K562 (cell line): ENCODE results near the gene DHX8. TPM values are rescaled to one million over a fixed set of nuclear protein-coding genes. Genes with fewer than 3 reads are reported as not detected.

Source experiments
- ATAC-seq: fragments of 200-7000 bp; cut with Tn5 transposase; 3 replicates; pipeline ENCODE4 v1.9.1; 2020; ENCODE audit warnings: moderate library complexity
- BruUV-seq: library from RNA; stranded (reverse); fragments of 400-500 nt; replicated peaks from 2 replicates; lab custom pipeline; 2021; lab: Mats Ljungman, UMichigan
- CTCF ChIA-PET: fragments of 300-600 bp; formaldehyde crosslinking; extraction: SDS; loops from one replicate; lab custom pipeline; 2021; ENCODE audit warnings: low intra/inter-chr PET ratio; lab: Yijun Ruan, JAX
- POLR2A ChIA-PET: fragments of 300-600, 350-650 bp; sonication (Branson Sonifier 250); formaldehyde crosslinking; extraction: SDS; loops from one replicate; lab custom pipeline; 2021; ENCODE audit warnings: antibody characterized with exemption, inconsistent platforms; lab: Yijun Ruan, JAX
- DNase-seq, 4 experiments: peaks; one replicate each; pipeline versions ENCODE4 v3.0.0 to v3.0.0-alpha.2; 2011 to 2018; ENCODE audit warnings: low spot score in 3 of 4, mixed read lengths in 3 of 4; ENCODE audit errors: extremely low read depth in 1 of 4
- FAIRE-seq: peaks from 2 replicates; lab custom pipeline; 2011; peaks lifted over from hg19 to GRCh38; lab: Jason Lieb, UNC
- H2AFZ ChIP-seq: 2 replicates; pipeline ENCODE4 v1.6.0; 2011; ENCODE audit warnings: low read depth, low read length, control low read depth, inconsistent platforms
- H3K27ac ChIP-seq: fragments of 200-600 bp; 3 replicates; pipeline ENCODE4 v1.8.0; 2011; ENCODE audit warnings: low read depth, mild to moderate bottlenecking, control low read depth, inconsistent platforms, low read length, moderate library complexity, mixed read lengths; ENCODE audit errors: extremely low read depth
- H3K27me3 ChIP-seq, 2 experiments: fragments of 300-600 bp in 1 of 2; 2 replicates in 1 of 2; 3 replicates in 1 of 2; pipeline versions ENCODE4 v1.6.0 to v1.8.0; 2011; ENCODE audit warnings: inconsistent platforms in 2 of 2, low read length in 2 of 2, mild to moderate bottlenecking in 1 of 2, mixed read lengths in 1 of 2, moderate library complexity in 1 of 2; ENCODE audit not compliant: control insufficient read depth in 2 of 2, insufficient read depth in 2 of 2
- H3K36me3 ChIP-seq: fragments of 300-600 bp; 3 replicates; pipeline ENCODE4 v1.8.0; 2011; ENCODE audit warnings: mild to moderate bottlenecking, low read length, inconsistent platforms; ENCODE audit not compliant: control insufficient read depth, insufficient read depth
- H3K4me1 ChIP-seq, 2 experiments: fragments of 200-600 bp in 1 of 2; replicated peaks in 1 of 2; 2 replicates in 1 of 2; 3 replicates in 1 of 2; pipeline versions ENCODE4 v1.5.1 to v1.8.0; 2011; ENCODE audit warnings: inconsistent platforms in 2 of 2, low read length in 2 of 2, mild to moderate bottlenecking in 1 of 2, mixed read lengths in 1 of 2, moderate library complexity in 1 of 2; ENCODE audit not compliant: control insufficient read depth in 2 of 2, insufficient read depth in 2 of 2
- H3K4me2 ChIP-seq: 2 replicates; pipeline ENCODE4 v1.6.1; 2011; ENCODE audit warnings: low read length, control low read depth, inconsistent platforms, mixed read lengths; ENCODE audit not compliant: insufficient read depth
- H3K4me3 ChIP-seq: fragments of 200-600 bp; sonication (generic), shearing (Covaris generic); 2 replicates; pipeline ENCODE4 v1.5.1; 2016; ENCODE audit warnings: control low read depth, inconsistent platforms
- H3K79me2 ChIP-seq: fragments of 200-600 bp; 3 replicates; pipeline ENCODE4 v1.8.0; 2011; ENCODE audit warnings: low read length, inconsistent platforms; ENCODE audit not compliant: control insufficient read depth, insufficient read depth
- H3K9ac ChIP-seq, 2 experiments: 2 replicates each; pipeline versions ENCODE4 v1.6.0 to v1.6.1; 2011; ENCODE audit warnings: low read depth in 2 of 2, low read length in 2 of 2, control low read depth in 1 of 2, inconsistent platforms in 1 of 2, mild to moderate bottlenecking in 1 of 2, mixed read lengths in 1 of 2; ENCODE audit not compliant: insufficient read depth in 1 of 2
- H3K9me1 ChIP-seq: one replicate; pipeline ENCODE4 v1.6.0; 2011; ENCODE audit warnings: inconsistent platforms, mild to moderate bottlenecking, low read length, moderate library complexity; ENCODE audit not compliant: control insufficient read depth, insufficient read depth
- H3K9me3 ChIP-seq: replicated peaks from 2 replicates; pipeline ENCODE4 v1.5.1; 2011; ENCODE audit warnings: low read depth, low read length, inconsistent platforms; ENCODE audit not compliant: control insufficient read depth, insufficient read depth
- H4K20me1 ChIP-seq: replicated peaks from 2 replicates; pipeline ENCODE4 v1.6.1; 2011; ENCODE audit warnings: low read length, inconsistent platforms, mixed read lengths; ENCODE audit not compliant: control insufficient read depth, insufficient read depth
- HNRNPLL ChIP-seq: fragments of 200-400 bp; formaldehyde crosslinking; IDR thresholded peaks from 2 replicates; pipeline ENCODE4 v1.6.1; 2017; ENCODE audit warnings: low read length, low read depth, mild to moderate bottlenecking; ENCODE audit not compliant: poor library complexity, severe bottlenecking
- WGBS: fragments of 100-300 bp; shearing (Covaris generic); methylation state at CpG from one replicate; pipeline ENCODE4 v1.1.6; 2016; ENCODE audit warnings: low coverage, mixed read lengths; ENCODE audit not compliant: insufficient coverage; ENCODE audit errors: missing lambda C conversion rate; 5-methylcytosine and 5-hydroxymethylcytosine counted together
- in situ Hi-C: fragments of 300-500 bp; cut with MboI; formaldehyde crosslinking; loops from 4 replicates; pipeline ENCODE4 v1.15.0; 2018; ENCODE audit warnings: inconsistent platforms, mixed read lengths
- intact Hi-C: fragments of 100-400 bp; cut with micrococcal nuclease; formaldehyde crosslinking; loops from 2 replicates; pipeline ENCODE4 v1.14.2; 2022
- polyA plus RNA-seq, 8 experiments: library from polyadenylated mRNA; depleted of rRNA in 4 of 8; stranded (reverse) in 5 of 8; unstranded in 3 of 8; fragments of >200 nt; fragmentation: Nextera tagmentation in 2 of 8; fragmentation: Illumina TruSeq in 1 of 8; extraction: Ambion mirVana in 2 of 8; extraction: Trizol in 1 of 8; gene quantifications; 2 replicates each; pipeline versions ENCODE4 v1.2.1 to v1.2.3, GENCODE V29; 2011 to 2014; ENCODE audit warnings: inconsistent platforms in 1 of 8, missing spikeins in 1 of 8
- total RNA-seq, 7 experiments: library from RNA; depleted of rRNA in 6 of 7; stranded (reverse); fragments of >200 nt in 6 of 7; fragmentation: Illumina TruSeq in 2 of 7; extraction: Trizol in 2 of 7; gene quantifications; 2 replicates each; pipeline versions ENCODE4 v1.2.1 to v1.2.3, GENCODE V29; 2011 to 2021; ENCODE audit warnings: low replicate concordance in 1 of 7
- TF ChIP-seq, protein P1 (sequence below): fragments of 200-400 bp; formaldehyde crosslinking; IDR thresholded peaks from 2 replicates; pipeline ENCODE4 v1.6.1; 2017; ENCODE audit warnings: mild to moderate bottlenecking, low read depth, low read length, moderate library complexity
- TF ChIP-seq, protein P2 (sequence below): IDR thresholded peaks from 2 replicates; pipeline ENCODE4 v1.6.1; 2011; ENCODE audit not compliant: insufficient read length; ENCODE audit errors: extremely low read depth
- TF ChIP-seq, protein P3 (sequence below), 2 experiments: fragments of 450-650 bp in 1 of 2; sonication (generic) in 1 of 2; formaldehyde crosslinking in 1 of 2; IDR thresholded peaks; 2 replicates each; pipeline versions ENCODE4 v1.7.1 to v1.9.0; 2016 to 2022; ENCODE audit warnings: inconsistent platforms in 1 of 2, mild to moderate bottlenecking in 1 of 2, missing genetic modification reagents in 1 of 2

Gene DHX8
- total and polyA plus RNA-seq, 9 of the 15 experiments (the other 6 are each of a cell fraction or from before 2014, with no cell fraction given) = 16.7 to 42.5 (median 25.6) TPM

DNA sequence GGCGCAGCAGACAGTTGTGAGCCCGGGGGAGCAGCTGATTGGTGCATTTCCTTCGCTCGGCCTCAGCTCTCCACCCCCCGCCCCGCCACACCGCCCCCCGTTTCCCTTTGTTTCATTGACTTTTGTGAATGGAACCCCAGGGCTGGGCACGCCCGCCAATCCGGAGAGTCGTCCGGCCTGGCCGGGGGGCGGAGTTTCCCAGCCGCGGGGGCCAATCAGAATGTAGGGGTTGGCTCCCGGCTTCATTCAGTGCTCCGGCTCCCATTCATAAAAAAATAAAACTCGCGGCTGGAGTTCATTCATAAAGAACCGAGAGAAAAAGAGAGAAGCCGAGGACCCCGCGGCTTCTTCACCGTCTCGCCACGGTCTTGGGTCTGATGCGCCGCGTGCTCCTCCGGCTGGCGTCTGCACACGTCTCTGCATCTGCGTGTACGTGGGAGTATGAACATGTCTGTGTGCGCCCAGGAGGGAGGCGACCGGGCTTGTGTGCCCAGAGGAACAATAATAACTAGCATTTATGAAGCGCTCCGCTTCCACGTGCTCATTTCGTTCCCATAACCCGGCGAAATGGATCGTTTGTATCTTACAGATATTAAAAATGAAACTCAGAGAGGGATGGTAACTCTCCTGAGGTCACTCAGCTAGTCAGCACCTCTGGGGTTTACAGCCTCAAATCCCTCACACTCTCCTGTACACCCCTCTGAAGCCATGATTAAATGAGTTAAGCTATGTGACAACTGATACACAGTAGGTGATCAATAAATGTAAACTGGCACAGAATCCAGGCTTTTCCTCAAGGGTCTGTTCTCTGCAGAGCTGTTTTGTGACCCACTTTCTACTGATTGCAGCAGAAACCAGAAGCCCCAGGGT lies 62.8 kb downstream of the DHX8 start, which contains the start of gene ETV4:
ETV4 (minus strand) TSS at position 22 of the 870 bp plus-strand sequence. CDS start 723 bp downstream, outside the sequence.
- peak within 1 kb of the TSS; percentile 64 for H3K27ac ChIP-seq
- peak; percentile 96 for FAIRE-seq
- peak; percentile 96 to 99 (median 98) for DNase-seq
- in situ Hi-C loops = no loop called here
- ChIA-PET POLR2A (interaction anchor here (0.6 to 2.7 kb wide), 9 partner anchors 10 to 179 kb away, joined by 3 to 14 read pairs (median 5); no protein-coding TSS in a partner anchor), CTCF (no interaction called here)
- intact Hi-C loops = no loop called here
- H3K9me1 ChIP-seq = no peaks in the 10 kb centered on the region
- H3K9ac ChIP-seq = peak within 1 kb of the TSS; percentile 74 to 92
- H2AFZ ChIP-seq = peak within 1 kb of the TSS; percentile 92
- peaks cover 33% of the 10 kb centered on the region for H3K79me2 ChIP-seq
- BruUV-seq = TSS peak; percentile 94
- H3K4me3 ChIP-seq = peak within 1 kb of the TSS; percentile 73
- peak; percentile 88 for ATAC-seq
- peaks cover 27 to 36% of the 10 kb centered on the region in 2 experiments for H3K4me1 ChIP-seq
- no peaks in the 10 kb centered on the region for H3K9me3 ChIP-seq
- H4K20me1 ChIP-seq = no peaks in the 10 kb centered on the region
- H3K27me3 ChIP-seq = no peaks in the 10 kb centered on the region
- peaks cover 6% of the 10 kb centered on the region; the same call in 1 of the 3 replicates for H3K36me3 ChIP-seq
- WGBS = under 1% methylated on average over 34 of the region's 46 CpGs
- H3K4me2 ChIP-seq = peak within 1 kb of the TSS; percentile 82
- TF ChIP-seq, protein P1, sequence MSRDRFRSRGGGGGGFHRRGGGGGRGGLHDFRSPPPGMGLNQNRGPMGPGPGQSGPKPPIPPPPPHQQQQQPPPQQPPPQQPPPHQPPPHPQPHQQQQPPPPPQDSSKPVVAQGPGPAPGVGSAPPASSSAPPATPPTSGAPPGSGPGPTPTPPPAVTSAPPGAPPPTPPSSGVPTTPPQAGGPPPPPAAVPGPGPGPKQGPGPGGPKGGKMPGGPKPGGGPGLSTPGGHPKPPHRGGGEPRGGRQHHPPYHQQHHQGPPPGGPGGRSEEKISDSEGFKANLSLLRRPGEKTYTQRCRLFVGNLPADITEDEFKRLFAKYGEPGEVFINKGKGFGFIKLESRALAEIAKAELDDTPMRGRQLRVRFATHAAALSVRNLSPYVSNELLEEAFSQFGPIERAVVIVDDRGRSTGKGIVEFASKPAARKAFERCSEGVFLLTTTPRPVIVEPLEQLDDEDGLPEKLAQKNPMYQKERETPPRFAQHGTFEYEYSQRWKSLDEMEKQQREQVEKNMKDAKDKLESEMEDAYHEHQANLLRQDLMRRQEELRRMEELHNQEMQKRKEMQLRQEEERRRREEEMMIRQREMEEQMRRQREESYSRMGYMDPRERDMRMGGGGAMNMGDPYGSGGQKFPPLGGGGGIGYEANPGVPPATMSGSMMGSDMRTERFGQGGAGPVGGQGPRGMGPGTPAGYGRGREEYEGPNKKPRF = no peak
- TF ChIP-seq, protein P2, sequence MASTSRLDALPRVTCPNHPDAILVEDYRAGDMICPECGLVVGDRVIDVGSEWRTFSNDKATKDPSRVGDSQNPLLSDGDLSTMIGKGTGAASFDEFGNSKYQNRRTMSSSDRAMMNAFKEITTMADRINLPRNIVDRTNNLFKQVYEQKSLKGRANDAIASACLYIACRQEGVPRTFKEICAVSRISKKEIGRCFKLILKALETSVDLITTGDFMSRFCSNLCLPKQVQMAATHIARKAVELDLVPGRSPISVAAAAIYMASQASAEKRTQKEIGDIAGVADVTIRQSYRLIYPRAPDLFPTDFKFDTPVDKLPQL = no peak
- TF ChIP-seq HNRNPLL = no peak
- TF ChIP-seq, protein P3, sequence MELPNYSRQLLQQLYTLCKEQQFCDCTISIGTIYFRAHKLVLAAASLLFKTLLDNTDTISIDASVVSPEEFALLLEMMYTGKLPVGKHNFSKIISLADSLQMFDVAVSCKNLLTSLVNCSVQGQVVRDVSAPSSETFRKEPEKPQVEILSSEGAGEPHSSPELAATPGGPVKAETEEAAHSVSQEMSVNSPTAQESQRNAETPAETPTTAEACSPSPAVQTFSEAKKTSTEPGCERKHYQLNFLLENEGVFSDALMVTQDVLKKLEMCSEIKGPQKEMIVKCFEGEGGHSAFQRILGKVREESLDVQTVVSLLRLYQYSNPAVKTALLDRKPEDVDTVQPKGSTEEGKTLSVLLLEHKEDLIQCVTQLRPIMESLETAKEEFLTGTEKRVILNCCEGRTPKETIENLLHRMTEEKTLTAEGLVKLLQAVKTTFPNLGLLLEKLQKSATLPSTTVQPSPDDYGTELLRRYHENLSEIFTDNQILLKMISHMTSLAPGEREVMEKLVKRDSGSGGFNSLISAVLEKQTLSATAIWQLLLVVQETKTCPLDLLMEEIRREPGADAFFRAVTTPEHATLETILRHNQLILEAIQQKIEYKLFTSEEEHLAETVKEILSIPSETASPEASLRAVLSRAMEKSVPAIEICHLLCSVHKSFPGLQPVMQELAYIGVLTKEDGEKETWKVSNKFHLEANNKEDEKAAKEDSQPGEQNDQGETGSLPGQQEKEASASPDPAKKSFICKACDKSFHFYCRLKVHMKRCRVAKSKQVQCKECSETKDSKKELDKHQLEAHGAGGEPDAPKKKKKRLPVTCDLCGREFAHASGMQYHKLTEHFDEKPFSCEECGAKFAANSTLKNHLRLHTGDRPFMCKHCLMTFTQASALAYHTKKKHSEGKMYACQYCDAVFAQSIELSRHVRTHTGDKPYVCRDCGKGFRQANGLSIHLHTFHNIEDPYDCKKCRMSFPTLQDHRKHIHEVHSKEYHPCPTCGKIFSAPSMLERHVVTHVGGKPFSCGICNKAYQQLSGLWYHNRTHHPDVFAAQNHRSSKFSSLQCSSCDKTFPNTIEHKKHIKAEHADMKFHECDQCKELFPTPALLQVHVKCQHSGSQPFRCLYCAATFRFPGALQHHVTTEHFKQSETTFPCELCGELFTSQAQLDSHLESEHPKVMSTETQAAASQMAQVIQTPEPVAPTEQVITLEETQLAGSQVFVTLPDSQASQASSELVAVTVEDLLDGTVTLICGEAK (IDR thresholded peaks at IDR 0.05) = no peak
- TF ChIP-seq, protein P3 (CRISPR knock-in tag; IDR thresholded peaks at IDR 0.05) = no peak
